Left lung (tissue), 10 donors: Measurements from ENCODE around the gene LRRC71. TPM values are rescaled to one million over a fixed set of nuclear protein-coding genes. Genes with fewer than 3 reads are reported as not detected.

ENCODE experiments used
- ATAC-seq: fragments of 200-7000 bp; cut with Tn5 transposase; one replicate; pipeline ENCODE4 v1.9.1; 2020; ENCODE audit warnings: moderate library complexity
- DNase-seq, 4 donors: peaks; one replicate each; pipeline ENCODE4 v3.0.0-alpha.2; 2013 to 2020
- H3K27ac ChIP-seq, 2 donors: fragments of 200-600 bp; sonication (generic) in 1 of 2; one replicate each; pipeline versions ENCODE4 v1.5.0 to v1.8.0; 2020 to 2021
- H3K27me3 ChIP-seq, 2 donors: fragments of 200-600 bp; sonication (generic) in 1 of 2; one replicate each; pipeline versions ENCODE4 v1.5.0 to v1.8.0; 2020 to 2021
- H3K36me3 ChIP-seq, 2 donors: fragments of 200-600 bp; sonication (generic) in 1 of 2; one replicate each; pipeline versions ENCODE4 v1.5.0 to v1.8.0; 2020 to 2021
- H3K4me1 ChIP-seq, 2 donors: fragments of 200-600 bp; one replicate each; pipeline ENCODE4 v1.8.0; 2021
- H3K4me3 ChIP-seq, 2 donors: fragments of 200-600 bp; sonication (generic) in 1 of 2; one replicate each; pipeline versions ENCODE4 v1.5.0 to v1.8.0; 2020 to 2021; ENCODE audit warnings: mild to moderate bottlenecking in 1 of 2
- H3K9me3 ChIP-seq, 2 donors: fragments of 200-600 bp; sonication (generic) in 1 of 2; one replicate each; pipeline versions ENCODE4 v1.5.0 to v1.8.0; 2020 to 2021
- CTCF ChIP-seq, 2 donors: fragments of 200-600 bp; sonication (generic) in 1 of 2; IDR thresholded peaks; one replicate each; pipeline versions ENCODE4 v1.5.0 to v1.8.0; 2021; ENCODE audit warnings: antibody characterized with exemption in 2 of 2
- intact Hi-C, 2 donors: fragments of 100-400 bp; cut with DNase I; formaldehyde crosslinking; loops; one replicate each; pipeline versions ENCODE4 v1.11.2 to v1.14.2; 2022
- polyA plus RNA-seq, 6 donors: library from polyadenylated mRNA; unstranded; fragments of 120-200 nt; gene quantifications; one replicate each; pipeline ENCODE4 v1.2.1, GENCODE V29; 2013; ENCODE audit not compliant: insufficient read length in 6 of 6
- total RNA-seq, 2 donors: library from RNA; stranded (reverse); fragmentation: NEBNext Ultra II Directional; extraction: Animal tissue kit (Norgen Biotek cat#: 25700); gene quantifications; one replicate each; pipeline ENCODE4 v1.2.1, GENCODE V29; 2021
- donor health status: DM: no; HTN: yes; CAD: no.
- donor health status: DM: no; HTN: no; CAD: no.

The LRRC71 gene
- total and polyA plus RNA-seq, 8 donors = 0.38 to 5.5 (median 3.1) TPM

DNA sequence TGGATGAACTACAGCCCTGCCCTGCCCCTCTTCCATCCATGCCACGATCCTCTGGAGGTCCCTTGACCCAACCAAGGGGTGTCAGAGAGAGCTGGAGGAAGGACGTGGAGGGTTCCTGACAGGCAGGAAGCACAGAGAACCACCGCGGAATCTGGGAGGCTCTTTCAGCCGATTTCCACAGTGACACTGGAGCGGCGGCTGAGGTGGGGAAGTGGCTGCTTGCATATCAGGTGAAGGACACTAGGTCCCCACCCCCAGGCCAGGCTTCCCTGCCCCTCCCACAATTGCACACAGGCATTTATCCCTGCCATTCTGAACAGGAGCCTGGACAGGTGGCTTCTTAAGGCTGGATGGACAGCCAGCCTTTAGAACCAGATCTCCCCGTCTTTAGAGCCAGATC, 17.5 kb downstream of the LRRC71 start:
- DNase-seq = no peak
- Histone ChIP-seq H3K36me3 (peaks cover 0 to 85% of the 10 kb centered on the region in 2 donors), H3K4me3 (no peak overlapping the region), H3K9me3 (no peaks in the 10 kb centered on the region), H3K27me3 (no peaks in the 10 kb centered on the region), H3K4me1 (no peaks in the 10 kb centered on the region), H3K27ac (no peak overlapping the region)
- intact Hi-C loops = no loop called here
- no peak for TF ChIP-seq CTCF (IDR thresholded peaks at IDR 0.05)
- ATAC-seq = no peak

- no peaks in the 10 kb centered on the region for H3K4me1 ChIP-seq
- no peak overlapping the region for H3K27ac ChIP-seq
- no peak for DNase-seq
- no peak overlapping the region for H3K4me3 ChIP-seq
- H3K36me3 ChIP-seq = peaks cover 0 to 94% of the 10 kb centered on the region in 2 donors
- TF ChIP-seq CTCF (IDR thresholded peaks at IDR 0.05) = no peak
- no peaks in the 10 kb centered on the region for H3K9me3 ChIP-seq
- intact Hi-C loops = no loop called here
- no peaks in the 10 kb centered on the region for H3K27me3 ChIP-seq
- no peak for ATAC-seq
Measured at GRCh38 chr1:156938813-156939212, 18.4 kb downstream of the LRRC71 start.

DNA sequence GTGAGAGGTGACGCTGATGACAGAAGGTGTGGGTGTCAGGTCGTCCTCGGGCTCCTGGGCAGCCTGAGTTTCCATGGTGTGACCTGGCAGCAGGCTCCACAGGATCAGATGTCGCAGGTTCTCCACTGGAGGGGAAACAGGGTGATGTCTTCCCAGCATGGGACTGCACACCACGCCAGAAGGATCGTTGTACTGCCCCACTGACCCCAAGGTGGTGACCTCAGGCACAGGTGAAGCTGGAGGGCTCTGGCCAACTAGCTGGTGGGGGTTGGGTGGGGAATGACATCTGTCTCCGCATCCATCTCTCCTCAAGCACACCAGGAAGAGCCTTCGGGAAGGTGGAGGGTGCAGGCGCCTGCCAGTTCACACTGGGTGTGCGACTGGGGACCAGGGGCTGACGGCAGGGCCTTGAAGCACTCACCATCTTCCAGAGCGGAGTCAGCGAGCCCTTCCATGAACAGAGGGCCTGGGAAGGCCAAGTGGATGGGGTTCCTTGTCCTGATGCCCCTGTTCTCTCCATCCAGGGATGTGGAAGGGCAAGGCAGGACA, 19.4 kb downstream of the LRRC71 start:
- intact Hi-C loops = no loop called here
- Histone ChIP-seq H3K4me1 (no peaks in the 10 kb centered on the region), H3K4me3 (no peak overlapping the region), H3K36me3 (peaks cover 0 to 100% of the 10 kb centered on the region in 2 donors), H3K27me3 (no peaks in the 10 kb centered on the region), H3K9me3 (no peaks in the 10 kb centered on the region), H3K27ac (no peak overlapping the region)
- DNase-seq (no peak), ATAC-seq (no peak)
- no peak for TF ChIP-seq CTCF (IDR thresholded peaks at IDR 0.05)

DNA sequence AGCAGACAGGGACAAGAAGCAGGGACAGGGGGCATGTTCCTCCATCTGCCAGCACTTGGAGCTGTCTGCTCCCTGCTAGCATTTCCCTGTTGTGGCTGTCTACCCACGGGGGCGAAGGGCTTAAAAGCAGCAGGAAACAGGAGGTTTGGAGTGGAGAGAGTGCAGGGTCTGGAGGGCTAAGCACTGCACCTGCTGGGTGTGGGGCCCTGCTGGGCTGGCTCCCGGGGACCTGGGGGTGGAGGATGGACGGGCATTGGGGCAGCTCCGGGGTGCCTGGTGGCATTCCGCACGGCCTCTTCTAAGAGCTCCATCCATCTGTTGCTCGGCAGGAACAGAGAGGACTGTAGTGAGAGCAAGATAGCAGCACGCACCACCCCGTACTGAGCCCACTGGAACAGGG, 21.2 kb downstream of the LRRC71 start:
- no peaks in the 10 kb centered on the region for H3K27me3 ChIP-seq
- H3K4me3 ChIP-seq = no peak overlapping the region
- no peaks in the 10 kb centered on the region for H3K4me1 ChIP-seq
- intact Hi-C loops = no loop called here
- ATAC-seq (no peak), DNase-seq (no peak)
- no peak for TF ChIP-seq CTCF (IDR thresholded peaks at IDR 0.05)
- no peaks in the 10 kb centered on the region for H3K9me3 ChIP-seq
- H3K27ac ChIP-seq = no peak overlapping the region
- peaks cover 0 to 100% of the 10 kb centered on the region in 2 donors for H3K36me3 ChIP-seq

GRCh38 chr1:156942176-156942575, 21.7 kb downstream of the LRRC71 start:
- intact Hi-C loops = no loop called here
- no peaks in the 10 kb centered on the region for H3K4me1 ChIP-seq
- no peak overlapping the region for H3K4me3 ChIP-seq
- DNase-seq (no peak), ATAC-seq (no peak)
- H3K9me3 ChIP-seq = no peaks in the 10 kb centered on the region
- no peaks in the 10 kb centered on the region for H3K27me3 ChIP-seq
- TF ChIP-seq CTCF (IDR thresholded peaks at IDR 0.05) = no peak
- no peak overlapping the region for H3K27ac ChIP-seq
- peaks cover 0 to 100% of the 10 kb centered on the region in 2 donors for H3K36me3 ChIP-seq
